DOHH2 (cell line): ENCODE data around the gene SFTPB.

Experiments used
- H3F3A ChIP-seq: fragments of 200-600 bp; sonication (generic), shearing (Covaris generic); 2 replicates; pipeline ENCODE4 v1.6.0; 2016; ENCODE audit warnings: antibody characterized with exemption, mild to moderate bottlenecking; ENCODE audit not compliant: control insufficient read depth, insufficient read depth
- H3K27ac ChIP-seq: fragments of 200-600 bp; sonication (generic); 2 replicates; pipeline ENCODE4 v1.5.1; 2014; ENCODE audit warnings: low read depth, mild to moderate bottlenecking, low read length, moderate library complexity
- H3K27me3 ChIP-seq: fragments of 200-600 bp; sonication (generic); 2 replicates; pipeline ENCODE4 v1.6.1; 2014; ENCODE audit warnings: mild to moderate bottlenecking, low read length, mixed read lengths; ENCODE audit not compliant: control insufficient read depth
- H3K36me3 ChIP-seq: fragments of 200-600 bp; sonication (generic); 2 replicates; pipeline ENCODE4 v1.6.1; 2014; ENCODE audit warnings: mild to moderate bottlenecking, low read length, moderate library complexity, mixed read lengths; ENCODE audit not compliant: control insufficient read depth
- H3K4me1 ChIP-seq: fragments of 200-600 bp; sonication (generic); 2 replicates; pipeline ENCODE4 v1.6.1; 2014; ENCODE audit warnings: mild to moderate bottlenecking, low read length, mixed read lengths; ENCODE audit not compliant: control insufficient read depth
- H3K4me2 ChIP-seq: fragments of 200-600 bp; sonication (generic); 2 replicates; pipeline ENCODE4 v1.6.0; 2014; ENCODE audit warnings: mild to moderate bottlenecking, low read length, moderate library complexity
- H3K4me3 ChIP-seq: fragments of 200-600 bp; sonication (generic); 2 replicates; pipeline ENCODE4 v1.5.1; 2014; ENCODE audit warnings: mild to moderate bottlenecking, low read length, mixed read lengths
- H3K79me2 ChIP-seq: fragments of 200-600 bp; sonication (generic); 2 replicates; pipeline ENCODE4 v1.6.1; 2014; ENCODE audit warnings: mild to moderate bottlenecking, low read length, mixed read lengths; ENCODE audit not compliant: control insufficient read depth
- H3K9me2 ChIP-seq: fragments of 200-600 bp; sonication (generic); replicated peaks from 2 replicates; pipeline ENCODE4 v1.6.1; 2014; ENCODE audit warnings: mild to moderate bottlenecking, low read length, mixed read lengths; ENCODE audit not compliant: control insufficient read depth
- H3K9me3 ChIP-seq: fragments of 200-600 bp; sonication (generic); 2 replicates; pipeline ENCODE4 v1.6.1; 2014; ENCODE audit warnings: antibody characterized with exemption, low read length, mixed read lengths; ENCODE audit not compliant: control insufficient read depth, insufficient read depth
- H4K20me1 ChIP-seq: fragments of 200-600 bp; sonication (generic); 2 replicates; pipeline ENCODE4 v1.6.0; 2014; ENCODE audit warnings: low read depth, mild to moderate bottlenecking, antibody characterized with exemption, low read length, moderate library complexity; ENCODE audit not compliant: control insufficient read depth, insufficient read depth
- CTCF ChIP-seq: fragments of 200-600 bp; sonication (generic); IDR thresholded peaks from one replicate; pipeline ENCODE4 v1.5.1; 2014; ENCODE audit warnings: antibody characterized with exemption, mild to moderate bottlenecking, low read depth, low read length; ENCODE audit not compliant: poor library complexity, severe bottlenecking
- EZH2phosphoT487 ChIP-seq: fragments of 200-600 bp; sonication (generic); IDR thresholded peaks from 2 replicates; pipeline ENCODE4 v1.6.1; 2017; ENCODE audit warnings: borderline replicate concordance, mild to moderate bottlenecking, antibody characterized with exemption, low read length, moderate library complexity, mixed read lengths

Gene SFTPB

GRCh38 chr2:85656468-85656867 is 11.5 kb downstream of the SFTPB start:
- peaks cover 22% of the 10 kb centered on the region for H3K36me3 ChIP-seq
- no peak overlapping the region for H3K4me2 ChIP-seq
- no peaks in the 10 kb centered on the region for H3K79me2 ChIP-seq
- H3K4me1 ChIP-seq = no peaks in the 10 kb centered on the region
- no peak for TF ChIP-seq CTCF
- no peaks in the 10 kb centered on the region for H4K20me1 ChIP-seq
- H3K27me3 ChIP-seq = no peaks in the 10 kb centered on the region
- H3K27ac ChIP-seq = no peak overlapping the region
- no peaks in the 10 kb centered on the region for H3K9me3 ChIP-seq
- H3K4me3 ChIP-seq = no peak overlapping the region
- no peaks in the 10 kb centered on the region for H3K9me2 ChIP-seq
- H3F3A ChIP-seq = no peaks in the 10 kb centered on the region

- TF ChIP-seq EZH2phosphoT487 = no peak
- no peak for TF ChIP-seq CTCF
- H3K79me2 ChIP-seq = no peaks in the 10 kb centered on the region
- no peaks in the 10 kb centered on the region for H3F3A ChIP-seq
These were observed 12.0 kb downstream of the SFTPB start for GRCh38 chr2:85655961-85656417.

GRCh38 chr2:85653996-85654395 is 14.0 kb downstream of the SFTPB start:
- no peaks in the 10 kb centered on the region for H3K9me3 ChIP-seq
- H3K4me3 ChIP-seq = no peak overlapping the region
- H3K79me2 ChIP-seq = no peaks in the 10 kb centered on the region
- no peaks in the 10 kb centered on the region for H3K9me2 ChIP-seq
- H3K27ac ChIP-seq = no peak overlapping the region
- H3K4me2 ChIP-seq = no peak overlapping the region
- H3F3A ChIP-seq = no peaks in the 10 kb centered on the region
- H3K27me3 ChIP-seq = no peaks in the 10 kb centered on the region
- H4K20me1 ChIP-seq = no peaks in the 10 kb centered on the region
- TF ChIP-seq EZH2phosphoT487 (no peak), CTCF (no peak)
- H3K36me3 ChIP-seq = peaks cover 44% of the 10 kb centered on the region
- no peaks in the 10 kb centered on the region for H3K4me1 ChIP-seq

More at GRCh38 chr2:85655961-85656417, 12.0 kb downstream of the SFTPB start:
- Histone ChIP-seq H3K4me3 (no peak overlapping the region), H3K27me3 (no peaks in the 10 kb centered on the region), H3K4me2 (no peak overlapping the region), H4K20me1 (no peaks in the 10 kb centered on the region), H3K9me3 (no peaks in the 10 kb centered on the region), H3K9me2 (no peaks in the 10 kb centered on the region), H3K4me1 (no peaks in the 10 kb centered on the region), H3K36me3 (peaks cover 27% of the 10 kb centered on the region), H3K27ac (no peak overlapping the region)

- Histone ChIP-seq H3K9me2 (no peaks in the 10 kb centered on the region), H3F3A (no peaks in the 10 kb centered on the region), H3K36me3 (peaks cover 63% of the 10 kb centered on the region), H3K4me1 (no peaks in the 10 kb centered on the region), H3K9me3 (no peaks in the 10 kb centered on the region), H3K4me3 (no peak overlapping the region), H3K27ac (no peak overlapping the region), H4K20me1 (no peaks in the 10 kb centered on the region), H3K27me3 (no peaks in the 10 kb centered on the region), H3K79me2 (no peaks in the 10 kb centered on the region), H3K4me2 (no peak overlapping the region)
- TF ChIP-seq EZH2phosphoT487 (no peak), CTCF (no peak)
These were observed 15.9 kb downstream of the SFTPB start for GRCh38 chr2:85652056-85652455.
